K562 (cell line): Measurements from ENCODE around the gene PRDM8. TPM values are rescaled to one million over a fixed set of nuclear protein-coding genes. Genes with fewer than 3 reads are reported as not detected.

ENCODE experiments used
- ATAC-seq: fragments of 200-7000 bp; cut with Tn5 transposase; 3 replicates; pipeline ENCODE4 v1.9.1; 2020; ENCODE audit warnings: moderate library complexity
- BruUV-seq: library from RNA; stranded (reverse); fragments of 400-500 nt; replicated peaks from 2 replicates; lab custom pipeline; 2021; lab: Mats Ljungman, UMichigan
- CTCF ChIA-PET: fragments of 300-600 bp; formaldehyde crosslinking; extraction: SDS; loops from one replicate; lab custom pipeline; 2021; ENCODE audit warnings: low intra/inter-chr PET ratio; lab: Yijun Ruan, JAX
- POLR2A ChIA-PET: fragments of 300-600, 350-650 bp; sonication (Branson Sonifier 250); formaldehyde crosslinking; extraction: SDS; loops from one replicate; lab custom pipeline; 2021; ENCODE audit warnings: antibody characterized with exemption, inconsistent platforms; lab: Yijun Ruan, JAX
- DNase-seq, 4 experiments: peaks; one replicate each; pipeline versions ENCODE4 v3.0.0 to v3.0.0-alpha.2; 2011 to 2018; ENCODE audit warnings: low spot score in 3 of 4, mixed read lengths in 3 of 4; ENCODE audit errors: extremely low read depth in 1 of 4
- FAIRE-seq: peaks from 2 replicates; lab custom pipeline; 2011; peaks lifted over from hg19 to GRCh38; lab: Jason Lieb, UNC
- H2AFZ ChIP-seq: 2 replicates; pipeline ENCODE4 v1.6.0; 2011; ENCODE audit warnings: low read depth, low read length, control low read depth, inconsistent platforms
- H3K27ac ChIP-seq: fragments of 200-600 bp; 3 replicates; pipeline ENCODE4 v1.8.0; 2011; ENCODE audit warnings: low read depth, mild to moderate bottlenecking, control low read depth, inconsistent platforms, low read length, moderate library complexity, mixed read lengths; ENCODE audit errors: extremely low read depth
- H3K27me3 ChIP-seq, 2 experiments: fragments of 300-600 bp in 1 of 2; 2 replicates in 1 of 2; 3 replicates in 1 of 2; pipeline versions ENCODE4 v1.6.0 to v1.8.0; 2011; ENCODE audit warnings: inconsistent platforms in 2 of 2, low read length in 2 of 2, mild to moderate bottlenecking in 1 of 2, mixed read lengths in 1 of 2, moderate library complexity in 1 of 2; ENCODE audit not compliant: control insufficient read depth in 2 of 2, insufficient read depth in 2 of 2
- H3K36me3 ChIP-seq: fragments of 300-600 bp; 3 replicates; pipeline ENCODE4 v1.8.0; 2011; ENCODE audit warnings: mild to moderate bottlenecking, low read length, inconsistent platforms; ENCODE audit not compliant: control insufficient read depth, insufficient read depth
- H3K4me1 ChIP-seq, 2 experiments: fragments of 200-600 bp in 1 of 2; replicated peaks in 1 of 2; 2 replicates in 1 of 2; 3 replicates in 1 of 2; pipeline versions ENCODE4 v1.5.1 to v1.8.0; 2011; ENCODE audit warnings: inconsistent platforms in 2 of 2, low read length in 2 of 2, mild to moderate bottlenecking in 1 of 2, mixed read lengths in 1 of 2, moderate library complexity in 1 of 2; ENCODE audit not compliant: control insufficient read depth in 2 of 2, insufficient read depth in 2 of 2
- H3K4me2 ChIP-seq: 2 replicates; pipeline ENCODE4 v1.6.1; 2011; ENCODE audit warnings: low read length, control low read depth, inconsistent platforms, mixed read lengths; ENCODE audit not compliant: insufficient read depth
- H3K4me3 ChIP-seq: fragments of 200-600 bp; sonication (generic), shearing (Covaris generic); 2 replicates; pipeline ENCODE4 v1.5.1; 2016; ENCODE audit warnings: control low read depth, inconsistent platforms
- H3K79me2 ChIP-seq: fragments of 200-600 bp; 3 replicates; pipeline ENCODE4 v1.8.0; 2011; ENCODE audit warnings: low read length, inconsistent platforms; ENCODE audit not compliant: control insufficient read depth, insufficient read depth
- H3K9ac ChIP-seq, 2 experiments: 2 replicates each; pipeline versions ENCODE4 v1.6.0 to v1.6.1; 2011; ENCODE audit warnings: low read depth in 2 of 2, low read length in 2 of 2, control low read depth in 1 of 2, inconsistent platforms in 1 of 2, mild to moderate bottlenecking in 1 of 2, mixed read lengths in 1 of 2; ENCODE audit not compliant: insufficient read depth in 1 of 2
- H3K9me1 ChIP-seq: one replicate; pipeline ENCODE4 v1.6.0; 2011; ENCODE audit warnings: inconsistent platforms, mild to moderate bottlenecking, low read length, moderate library complexity; ENCODE audit not compliant: control insufficient read depth, insufficient read depth
- H3K9me3 ChIP-seq: replicated peaks from 2 replicates; pipeline ENCODE4 v1.5.1; 2011; ENCODE audit warnings: low read depth, low read length, inconsistent platforms; ENCODE audit not compliant: control insufficient read depth, insufficient read depth
- H4K20me1 ChIP-seq: replicated peaks from 2 replicates; pipeline ENCODE4 v1.6.1; 2011; ENCODE audit warnings: low read length, inconsistent platforms, mixed read lengths; ENCODE audit not compliant: control insufficient read depth, insufficient read depth
- E2F8 ChIP-seq: fragments of 450-650 bp; IDR thresholded peaks from 2 replicates; pipeline ENCODE4 v1.7.1; 2018; ENCODE audit warnings: mild to moderate bottlenecking, low read depth; ENCODE audit not compliant: partially characterized antibody
- KDM5B ChIP-seq: fragments of 200-600 bp; sonication (generic); IDR thresholded peaks from 2 replicates; pipeline ENCODE4 v1.6.1; 2012; ENCODE audit warnings: low read depth, mild to moderate bottlenecking, moderate library complexity, low read length, control low read depth, inconsistent platforms; ENCODE audit not compliant: insufficient replicate concordance
- MED1 ChIP-seq: sonication (generic); formaldehyde crosslinking; IDR thresholded peaks from 2 replicates; pipeline ENCODE4 v1.8.1; 2023; ENCODE audit warnings: missing genetic modification reagents, borderline replicate concordance
- NR2F6 ChIP-seq: fragments of 450-650 bp; formaldehyde crosslinking; IDR thresholded peaks from 2 replicates; pipeline ENCODE4 v1.4.0; 2020; ENCODE audit warnings: mild to moderate bottlenecking
- PHF20 ChIP-seq: fragments of 450-650 bp; IDR thresholded peaks from 2 replicates; pipeline ENCODE4 v1.6.1; 2018; ENCODE audit not compliant: partially characterized antibody
- RAD51 ChIP-seq: fragments of 450-650 bp; IDR thresholded peaks from 2 replicates; pipeline ENCODE4 v1.7.1; 2016; ENCODE audit warnings: low read depth, mild to moderate bottlenecking, borderline replicate concordance
- SMAD1 ChIP-seq: fragments of 150-350 bp; IDR thresholded peaks from 2 replicates; pipeline ENCODE4 v1.6.1; 2014; ENCODE audit warnings: low read length, low read depth; ENCODE audit not compliant: partially characterized antibody
- SMAD2 ChIP-seq: fragments of 150-350 bp; IDR thresholded peaks from 2 replicates; pipeline ENCODE4 v1.6.1; 2014; ENCODE audit warnings: low read depth, mild to moderate bottlenecking, low read length
- SNIP1 ChIP-seq: fragments of 450-650 bp; IDR thresholded peaks from 2 replicates; pipeline ENCODE4 v1.7.1; 2017; ENCODE audit warnings: low read depth, mild to moderate bottlenecking
- ZC3H4 ChIP-seq: sonication (generic); formaldehyde crosslinking; IDR thresholded peaks from 2 replicates; pipeline ENCODE4 v1.9.0; 2021; ENCODE audit warnings: missing genetic modification reagents, borderline replicate concordance
- ZNF583 ChIP-seq: fragments of 250-450 bp; sonication (Bioruptor Pico); IDR thresholded peaks from 2 replicates; pipeline ENCODE4 v1.4.0; 2020
- WGBS: fragments of 100-300 bp; shearing (Covaris generic); methylation state at CpG from one replicate; pipeline ENCODE4 v1.1.6; 2016; ENCODE audit warnings: low coverage, mixed read lengths; ENCODE audit not compliant: insufficient coverage; ENCODE audit errors: missing lambda C conversion rate; 5-methylcytosine and 5-hydroxymethylcytosine counted together
- in situ Hi-C: fragments of 300-500 bp; cut with MboI; formaldehyde crosslinking; loops from 4 replicates; pipeline ENCODE4 v1.15.0; 2018; ENCODE audit warnings: inconsistent platforms, mixed read lengths
- intact Hi-C: fragments of 100-400 bp; cut with micrococcal nuclease; formaldehyde crosslinking; loops from 2 replicates; pipeline ENCODE4 v1.14.2; 2022
- polyA plus RNA-seq, 8 experiments: library from polyadenylated mRNA; depleted of rRNA in 4 of 8; stranded (reverse) in 5 of 8; unstranded in 3 of 8; fragments of >200 nt; fragmentation: Nextera tagmentation in 2 of 8; fragmentation: Illumina TruSeq in 1 of 8; extraction: Ambion mirVana in 2 of 8; extraction: Trizol in 1 of 8; gene quantifications; 2 replicates each; pipeline versions ENCODE4 v1.2.1 to v1.2.3, GENCODE V29; 2011 to 2014; ENCODE audit warnings: inconsistent platforms in 1 of 8, missing spikeins in 1 of 8
- total RNA-seq, 7 experiments: library from RNA; depleted of rRNA in 6 of 7; stranded (reverse); fragments of >200 nt in 6 of 7; fragmentation: Illumina TruSeq in 2 of 7; extraction: Trizol in 2 of 7; gene quantifications; 2 replicates each; pipeline versions ENCODE4 v1.2.1 to v1.2.3, GENCODE V29; 2011 to 2021; ENCODE audit warnings: low replicate concordance in 1 of 7

The PRDM8 gene
- total and polyA plus RNA-seq, 9 of the 15 experiments (the other 6 are each of a cell fraction or from before 2014, with no cell fraction given): 0.40 TPM; not detected in 8

- Histone ChIP-seq H3K27ac (no peak overlapping the region), H3K9ac (no peak overlapping the region), H3K4me3 (no peak overlapping the region), H3K9me1 (no peaks in the 10 kb centered on the region), H3K27me3 (no peaks in the 10 kb centered on the region), H3K79me2 (no peaks in the 10 kb centered on the region), H3K9me3 (no peaks in the 10 kb centered on the region), H4K20me1 (no peaks in the 10 kb centered on the region), H2AFZ (no peak overlapping the region; the same call in 1 of the 2 replicates), H3K4me1 (peaks cover 4 to 18% of the 10 kb centered on the region in 2 experiments; a peak in 4 of 5 replicates), H3K36me3 (no peaks in the 10 kb centered on the region), H3K4me2 (no peak overlapping the region)
- CTCF ChIA-PET: no interaction called here
- no peak for FAIRE-seq
- intact Hi-C loops: no loop called here
- 38% methylated on average over 2 of the region's 2 CpGs for WGBS
- DNase-seq: no peak
- no TSS peak for BruUV-seq
- TF ChIP-seq E2F8 (no peak), KDM5B (no peak), SMAD1 (no peak), SMAD2 (no peak), SNIP1 (no peak), PHF20 (no peak), NR2F6 (no peak), MED1 (CRISPR knock-in tag) (no peak), RAD51 (no peak), ZC3H4 (CRISPR knock-in tag) (no peak), ZNF583 (CRISPR knock-in tag) (no peak)
- in situ Hi-C loops: no loop called here
- no peak for ATAC-seq
- POLR2A ChIA-PET: no interaction called here
These were observed 32.3 kb downstream of the PRDM8 start for GRCh38 chr4:80229590-80229989.
